Peyer's patch (tissue), 4 donors: ENCODE results near the gene EHBP1.

Experiments
- POLR2A ChIP-seq, 2 donors: fragments of 450-650 bp; IDR thresholded peaks; one replicate each; pipeline ENCODE4 v1.5.1; 2017; ENCODE audit warnings: antibody characterized with exemption in 2 of 2, mild to moderate bottlenecking in 2 of 2, moderate library complexity in 2 of 2
- TF ChIP-seq, protein P1 (sequence below), 6 experiments: fragments of 450-650 bp in 4 of 6; fragments of 200-600 bp in 2 of 6; sonication (generic) in 1 of 6; IDR thresholded peaks; one replicate each; pipeline ENCODE4 v1.5.1; 2017 to 2019; ENCODE audit warnings: antibody characterized with exemption in 6 of 6, mild to moderate bottlenecking in 3 of 6, moderate library complexity in 1 of 6

- TF ChIP-seq, protein P1, sequence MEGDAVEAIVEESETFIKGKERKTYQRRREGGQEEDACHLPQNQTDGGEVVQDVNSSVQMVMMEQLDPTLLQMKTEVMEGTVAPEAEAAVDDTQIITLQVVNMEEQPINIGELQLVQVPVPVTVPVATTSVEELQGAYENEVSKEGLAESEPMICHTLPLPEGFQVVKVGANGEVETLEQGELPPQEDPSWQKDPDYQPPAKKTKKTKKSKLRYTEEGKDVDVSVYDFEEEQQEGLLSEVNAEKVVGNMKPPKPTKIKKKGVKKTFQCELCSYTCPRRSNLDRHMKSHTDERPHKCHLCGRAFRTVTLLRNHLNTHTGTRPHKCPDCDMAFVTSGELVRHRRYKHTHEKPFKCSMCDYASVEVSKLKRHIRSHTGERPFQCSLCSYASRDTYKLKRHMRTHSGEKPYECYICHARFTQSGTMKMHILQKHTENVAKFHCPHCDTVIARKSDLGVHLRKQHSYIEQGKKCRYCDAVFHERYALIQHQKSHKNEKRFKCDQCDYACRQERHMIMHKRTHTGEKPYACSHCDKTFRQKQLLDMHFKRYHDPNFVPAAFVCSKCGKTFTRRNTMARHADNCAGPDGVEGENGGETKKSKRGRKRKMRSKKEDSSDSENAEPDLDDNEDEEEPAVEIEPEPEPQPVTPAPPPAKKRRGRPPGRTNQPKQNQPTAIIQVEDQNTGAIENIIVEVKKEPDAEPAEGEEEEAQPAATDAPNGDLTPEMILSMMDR (IDR thresholded peaks at IDR 0.05): no peak
- no peak for TF ChIP-seq POLR2A (IDR thresholded peaks at IDR 0.05)
Measured at GRCh38 chr2:62806231-62806630, 100.7 kb downstream of the EHBP1 start.
